ENCODE results near the gene ADSS1.

GRCh38 chr14:104731320-104732294, 7.6 kb downstream of the ADSS1 start:
- TF ChIP-seq CTCF (IDR thresholded peaks at IDR 0.05 in 8 of 11, conservative IDR thresholded peaks at IDR 0.05 in 3 of 11) (peak in 2 of 11 experiments; percentile 11 to 39), POLR2A (IDR thresholded peaks at IDR 0.05) (no peak)
